HepG2 (cell line): ENCODE measurements around the gene WWTR1. TPM values are rescaled to one million over a fixed set of nuclear protein-coding genes. Genes with fewer than 3 reads are reported as not detected.

Experiments used
- FIP1L1 ChIP-seq: fragments of 200-400 bp; formaldehyde crosslinking; IDR thresholded peaks from 2 replicates; pipeline ENCODE4 v1.6.1; 2018; ENCODE audit warnings: low read depth, mild to moderate bottlenecking, low read length, moderate library complexity, borderline replicate concordance; ENCODE audit not compliant: insufficient read depth
- HNRNPLL ChIP-seq: fragments of 200-400 bp; formaldehyde crosslinking; IDR thresholded peaks from 2 replicates; pipeline ENCODE4 v1.6.1; 2017; ENCODE audit warnings: mild to moderate bottlenecking, low read depth, low read length; ENCODE audit not compliant: poor library complexity, severe bottlenecking
- MAFG ChIP-seq: sonication (generic); formaldehyde crosslinking; IDR thresholded peaks from 2 replicates; pipeline ENCODE4 v1.5.1; 2020; ENCODE audit warnings: mild to moderate bottlenecking, missing genetic modification reagents
- NFIC ChIP-seq: IDR thresholded peaks from 2 replicates; pipeline ENCODE4 v1.6.1; 2012; ENCODE audit warnings: mild to moderate bottlenecking, low read length, inconsistent platforms
- NRL ChIP-seq: sonication (generic); formaldehyde crosslinking; IDR thresholded peaks from 2 replicates; pipeline ENCODE4 v1.5.0; 2020; ENCODE audit warnings: missing genetic modification reagents, mild to moderate bottlenecking, moderate library complexity, borderline replicate concordance
- SRSF4 ChIP-seq: fragments of 200-400 bp; formaldehyde crosslinking; IDR thresholded peaks from one replicate; pipeline ENCODE4 v1.6.1; 2018; ENCODE audit warnings: mild to moderate bottlenecking, low read depth, low read length, moderate library complexity; ENCODE audit not compliant: poor library complexity, severe bottlenecking
- TFE3 ChIP-seq: IDR thresholded peaks from 2 replicates; pipeline ENCODE4 v1.6.1; 2016
- TSC22D2 ChIP-seq: sonication (generic); formaldehyde crosslinking; IDR thresholded peaks from 2 replicates; pipeline ENCODE4 v1.5.1; 2020; ENCODE audit warnings: missing genetic modification reagents, mild to moderate bottlenecking, borderline replicate concordance
- ZBTB38 ChIP-seq: sonication (generic); formaldehyde crosslinking; IDR thresholded peaks from 2 replicates; pipeline ENCODE4 v1.5.1; 2020; ENCODE audit warnings: mild to moderate bottlenecking, missing genetic modification reagents
- ZNF136 ChIP-seq: sonication (generic); formaldehyde crosslinking; IDR thresholded peaks from 2 replicates; pipeline ENCODE4 v1.8.1; 2022; ENCODE audit warnings: low read depth, mild to moderate bottlenecking, moderate library complexity, missing genetic modification reagents
- ZNF138 ChIP-seq: sonication (generic); formaldehyde crosslinking; IDR thresholded peaks from 2 replicates; pipeline ENCODE4 v1.5.0; 2020; ENCODE audit warnings: mild to moderate bottlenecking, low read depth, missing genetic modification reagents
- ZNF317 ChIP-seq: sonication (generic); formaldehyde crosslinking; IDR thresholded peaks from 2 replicates; pipeline ENCODE4 v1.5.0; 2020; ENCODE audit warnings: mild to moderate bottlenecking, missing genetic modification reagents
- ZNF543 ChIP-seq: sonication (generic); formaldehyde crosslinking; IDR thresholded peaks from 2 replicates; pipeline ENCODE4 v1.4.0; 2020; ENCODE audit warnings: mild to moderate bottlenecking, missing genetic modification reagents
- ZNF670 ChIP-seq: sonication (generic); formaldehyde crosslinking; IDR thresholded peaks from 2 replicates; pipeline ENCODE4 v1.8.0; 2022; ENCODE audit warnings: mild to moderate bottlenecking, missing genetic modification reagents, borderline replicate concordance
- polyA plus RNA-seq, 8 experiments: library from polyadenylated mRNA; depleted of rRNA in 3 of 8; stranded (reverse) in 7 of 8; unstranded in 1 of 8; fragments of >200 nt; fragmentation: Illumina TruSeq in 4 of 8; extraction: Trizol in 4 of 8; gene quantifications; 2 replicates each; pipeline versions ENCODE4 v1.2.1 to v1.2.3, GENCODE V29; 2011 to 2016; ENCODE audit warnings: low read depth in 4 of 8, missing spikeins in 1 of 8, mixed read lengths in 1 of 8; ENCODE audit not compliant: insufficient read depth in 1 of 8
- total RNA-seq, 5 experiments: library from RNA; depleted of rRNA; stranded (reverse); fragments of >200 nt; fragmentation: Illumina TruSeq; extraction: Trizol; gene quantifications; 2 replicates each; pipeline ENCODE4 v1.2.3, GENCODE V29; 2016; ENCODE audit warnings: low read depth in 1 of 5
- TF ChIP-seq, protein P1 (sequence below): sonication (generic); formaldehyde crosslinking; IDR thresholded peaks from 2 replicates; pipeline ENCODE4 v1.5.0; 2020; ENCODE audit warnings: mild to moderate bottlenecking, missing genetic modification reagents
- TF ChIP-seq, protein P2 (sequence below): fragments of 450-650 bp; IDR thresholded peaks from 2 replicates; pipeline ENCODE4 v1.6.1; 2016
- TF ChIP-seq, protein P3 (sequence below): sonication (generic); formaldehyde crosslinking; IDR thresholded peaks from 2 replicates; pipeline ENCODE4 v1.4.0; 2020; ENCODE audit warnings: missing genetic modification reagents
- TF ChIP-seq, protein P4 (sequence below): sonication (generic); formaldehyde crosslinking; conservative IDR thresholded peaks from 2 replicates; pipeline ENCODE4 v1.4.0; 2020; ENCODE audit warnings: missing genetic modification reagents

Gene WWTR1
- total and polyA plus RNA-seq, 2 of the 13 experiments (the other 11 are each of a cell fraction or from before 2014, with no cell fraction given): 19.7 to 139 TPM

DNA sequence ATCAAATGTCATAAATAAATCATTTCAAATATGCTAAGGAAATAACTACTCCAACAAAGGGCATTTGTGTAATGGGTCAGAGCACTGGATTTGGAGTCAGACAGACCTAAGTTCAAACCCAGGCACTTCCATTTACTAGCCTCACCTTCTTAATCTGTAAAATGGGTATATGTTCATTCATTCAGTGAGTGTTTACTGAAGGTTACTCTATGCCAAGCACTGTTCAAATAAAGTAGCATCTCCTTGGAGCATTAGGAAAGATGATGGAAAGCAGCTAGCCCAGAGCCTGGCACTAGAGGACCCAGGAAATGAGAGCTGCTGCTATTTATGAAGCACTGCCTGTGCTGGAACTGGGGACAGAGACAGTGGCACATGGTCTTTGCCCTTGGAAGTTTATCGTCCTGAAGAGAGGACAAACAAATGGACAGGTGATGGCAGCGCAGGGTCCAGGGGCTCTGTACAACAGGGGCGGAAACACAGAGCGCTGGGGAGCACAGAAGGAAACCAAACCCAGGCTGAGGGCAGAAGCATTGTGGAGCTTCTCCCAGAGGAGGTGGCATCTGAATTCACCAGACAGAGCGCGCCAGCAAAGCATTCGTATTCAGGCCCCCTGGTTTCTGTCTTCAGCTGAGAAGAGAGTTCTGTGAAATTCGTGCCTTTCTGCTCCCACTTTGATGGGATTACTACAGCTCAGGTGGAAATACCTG is 164.4 kb downstream of the WWTR1 start (continued):
- TF ChIP-seq, protein P1, sequence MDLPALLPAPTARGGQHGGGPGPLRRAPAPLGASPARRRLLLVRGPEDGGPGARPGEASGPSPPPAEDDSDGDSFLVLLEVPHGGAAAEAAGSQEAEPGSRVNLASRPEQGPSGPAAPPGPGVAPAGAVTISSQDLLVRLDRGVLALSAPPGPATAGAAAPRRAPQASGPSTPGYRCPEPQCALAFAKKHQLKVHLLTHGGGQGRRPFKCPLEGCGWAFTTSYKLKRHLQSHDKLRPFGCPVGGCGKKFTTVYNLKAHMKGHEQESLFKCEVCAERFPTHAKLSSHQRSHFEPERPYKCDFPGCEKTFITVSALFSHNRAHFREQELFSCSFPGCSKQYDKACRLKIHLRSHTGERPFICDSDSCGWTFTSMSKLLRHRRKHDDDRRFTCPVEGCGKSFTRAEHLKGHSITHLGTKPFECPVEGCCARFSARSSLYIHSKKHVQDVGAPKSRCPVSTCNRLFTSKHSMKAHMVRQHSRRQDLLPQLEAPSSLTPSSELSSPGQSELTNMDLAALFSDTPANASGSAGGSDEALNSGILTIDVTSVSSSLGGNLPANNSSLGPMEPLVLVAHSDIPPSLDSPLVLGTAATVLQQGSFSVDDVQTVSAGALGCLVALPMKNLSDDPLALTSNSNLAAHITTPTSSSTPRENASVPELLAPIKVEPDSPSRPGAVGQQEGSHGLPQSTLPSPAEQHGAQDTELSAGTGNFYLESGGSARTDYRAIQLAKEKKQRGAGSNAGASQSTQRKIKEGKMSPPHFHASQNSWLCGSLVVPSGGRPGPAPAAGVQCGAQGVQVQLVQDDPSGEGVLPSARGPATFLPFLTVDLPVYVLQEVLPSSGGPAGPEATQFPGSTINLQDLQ (CRISPR knock-in tag): no peak
- TF ChIP-seq, protein P2, sequence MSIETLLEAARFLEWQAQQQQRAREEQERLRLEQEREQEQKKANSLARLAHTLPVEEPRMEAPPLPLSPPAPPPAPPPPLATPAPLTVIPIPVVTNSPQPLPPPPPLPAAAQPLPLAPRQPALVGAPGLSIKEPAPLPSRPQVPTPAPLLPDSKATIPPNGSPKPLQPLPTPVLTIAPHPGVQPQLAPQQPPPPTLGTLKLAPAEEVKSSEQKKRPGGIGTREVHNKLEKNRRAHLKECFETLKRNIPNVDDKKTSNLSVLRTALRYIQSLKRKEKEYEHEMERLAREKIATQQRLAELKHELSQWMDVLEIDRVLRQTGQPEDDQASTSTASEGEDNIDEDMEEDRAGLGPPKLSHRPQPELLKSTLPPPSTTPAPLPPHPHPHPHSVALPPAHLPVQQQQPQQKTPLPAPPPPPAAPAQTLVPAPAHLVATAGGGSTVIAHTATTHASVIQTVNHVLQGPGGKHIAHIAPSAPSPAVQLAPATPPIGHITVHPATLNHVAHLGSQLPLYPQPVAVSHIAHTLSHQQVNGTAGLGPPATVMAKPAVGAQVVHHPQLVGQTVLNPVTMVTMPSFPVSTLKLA: peak; percentile 31; the same call in 1 of the 2 replicates
- TF ChIP-seq HNRNPLL (no peak), SRSF4 (no peak), ZNF543 (CRISPR knock-in tag) (no peak), NRL (CRISPR knock-in tag) (no peak; the same call in 1 of the 2 replicates), ZNF138 (CRISPR knock-in tag) (no peak), MAFG (CRISPR knock-in tag) (no peak), NFIC (no peak), ZNF136 (CRISPR knock-in tag) (no peak), FIP1L1 (no peak), TSC22D2 (CRISPR knock-in tag) (no peak), ZNF317 (CRISPR knock-in tag) (0 out of 2 replicates have a peak, but pooled peaks have one; percentile 27), TFE3 (CRISPR knock-in tag) (peak; percentile 81), ZBTB38 (peak; percentile 64; the same call in 1 of the 2 replicates), ZNF670 (CRISPR knock-in tag) (no peak)
- TF ChIP-seq, protein P3, sequence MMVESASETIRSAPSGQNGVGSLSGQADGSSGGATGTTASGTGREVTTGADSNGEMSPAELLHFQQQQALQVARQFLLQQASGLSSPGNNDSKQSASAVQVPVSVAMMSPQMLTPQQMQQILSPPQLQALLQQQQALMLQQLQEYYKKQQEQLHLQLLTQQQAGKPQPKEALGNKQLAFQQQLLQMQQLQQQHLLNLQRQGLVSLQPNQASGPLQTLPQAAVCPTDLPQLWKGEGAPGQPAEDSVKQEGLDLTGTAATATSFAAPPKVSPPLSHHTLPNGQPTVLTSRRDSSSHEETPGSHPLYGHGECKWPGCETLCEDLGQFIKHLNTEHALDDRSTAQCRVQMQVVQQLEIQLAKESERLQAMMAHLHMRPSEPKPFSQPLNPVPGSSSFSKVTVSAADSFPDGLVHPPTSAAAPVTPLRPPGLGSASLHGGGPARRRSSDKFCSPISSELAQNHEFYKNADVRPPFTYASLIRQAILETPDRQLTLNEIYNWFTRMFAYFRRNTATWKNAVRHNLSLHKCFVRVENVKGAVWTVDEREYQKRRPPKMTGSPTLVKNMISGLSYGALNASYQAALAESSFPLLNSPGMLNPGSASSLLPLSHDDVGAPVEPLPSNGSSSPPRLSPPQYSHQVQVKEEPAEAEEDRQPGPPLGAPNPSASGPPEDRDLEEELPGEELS (CRISPR knock-in tag): peak; percentile 86
- TF ChIP-seq, protein P4, sequence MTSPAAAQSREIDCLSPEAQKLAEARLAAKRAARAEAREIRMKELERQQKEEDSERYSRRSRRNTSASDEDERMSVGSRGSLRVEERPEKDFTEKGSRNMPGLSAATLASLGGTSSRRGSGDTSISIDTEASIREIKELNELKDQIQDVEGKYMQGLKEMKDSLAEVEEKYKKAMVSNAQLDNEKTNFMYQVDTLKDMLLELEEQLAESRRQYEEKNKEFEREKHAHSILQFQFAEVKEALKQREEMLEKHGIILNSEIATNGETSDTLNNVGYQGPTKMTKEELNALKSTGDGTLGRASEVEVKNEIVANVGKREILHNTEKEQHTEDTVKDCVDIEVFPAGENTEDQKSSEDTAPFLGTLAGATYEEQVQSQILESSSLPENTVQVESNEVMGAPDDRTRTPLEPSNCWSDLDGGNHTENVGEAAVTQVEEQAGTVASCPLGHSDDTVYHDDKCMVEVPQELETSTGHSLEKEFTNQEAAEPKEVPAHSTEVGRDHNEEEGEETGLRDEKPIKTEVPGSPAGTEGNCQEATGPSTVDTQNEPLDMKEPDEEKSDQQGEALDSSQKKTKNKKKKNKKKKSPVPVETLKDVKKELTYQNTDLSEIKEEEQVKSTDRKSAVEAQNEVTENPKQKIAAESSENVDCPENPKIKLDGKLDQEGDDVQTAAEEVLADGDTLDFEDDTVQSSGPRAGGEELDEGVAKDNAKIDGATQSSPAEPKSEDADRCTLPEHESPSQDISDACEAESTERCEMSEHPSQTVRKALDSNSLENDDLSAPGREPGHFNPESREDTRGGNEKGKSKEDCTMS (CRISPR knock-in tag): no peak
